IMR-90 (cell line): Measurements from ENCODE around the gene PTK6. TPM values are rescaled to one million over a fixed set of nuclear protein-coding genes. Genes with fewer than 3 reads are reported as not detected.

Source experiments
- ATAC-seq: fragments of 200-7000 bp; cut with Tn5 transposase; 2 replicates; pipeline ENCODE4 v1.9.1; 2020; ENCODE audit warnings: low read depth, mild to moderate bottlenecking, moderate library complexity
- BruUV-seq: library from RNA; stranded (reverse); fragments of 400-500 nt; replicated peaks from 2 replicates; lab custom pipeline; 2021; lab: Mats Ljungman, UMichigan
- CTCF ChIA-PET: fragments of 300-600 bp; formaldehyde crosslinking; extraction: SDS; loops from one replicate; lab custom pipeline; 2021; ENCODE audit warnings: antibody characterized with exemption; lab: Yijun Ruan, JAX
- POLR2A ChIA-PET: fragments of 300-600 bp; sonication (Branson Sonifier 250); formaldehyde crosslinking; loops from one replicate; lab custom pipeline; 2022; ENCODE audit warnings: antibody characterized with exemption; ENCODE audit not compliant: unreplicated experiment; lab: Charles Lee
- DNase-seq: peaks from one replicate; pipeline ENCODE4 v3.0.0; 2013
- H2AFZ ChIP-seq: replicated peaks from 2 replicates; pipeline ENCODE3; 2013; ENCODE audit warnings: low read length, mild to moderate bottlenecking; ENCODE audit not compliant: poor library complexity
- H2AK5ac ChIP-seq: 2 replicates; pipeline ENCODE4 v1.6.1; 2013; ENCODE audit warnings: low read depth, low read length, inconsistent platforms
- H2AK9ac ChIP-seq: replicated peaks from 2 replicates; pipeline ENCODE3; 2013; ENCODE audit warnings: mild to moderate bottlenecking, low read depth, low read length, moderate library complexity; ENCODE audit not compliant: poor library complexity
- H2BK120ac ChIP-seq: 2 replicates; pipeline ENCODE4 v1.6.1; 2013; ENCODE audit warnings: low read depth, low read length, inconsistent platforms
- H2BK15ac ChIP-seq: 3 replicates; pipeline ENCODE4 v1.6.1; 2013; ENCODE audit warnings: low read depth, low read length, inconsistent platforms
- H2BK20ac ChIP-seq: 2 replicates; pipeline ENCODE4 v1.6.1; 2013; ENCODE audit warnings: low read depth, mild to moderate bottlenecking, inconsistent platforms, low read length, moderate library complexity
- H2BK5ac ChIP-seq: 2 replicates; pipeline ENCODE4 v1.6.1; 2013; ENCODE audit warnings: mild to moderate bottlenecking, low read depth, low read length, inconsistent platforms; ENCODE audit not compliant: poor library complexity, severe bottlenecking
- H3K14ac ChIP-seq: replicated peaks from 2 replicates; pipeline ENCODE4 v1.6.1; 2013; ENCODE audit warnings: low read depth, low read length, inconsistent platforms
- H3K18ac ChIP-seq: 2 replicates; pipeline ENCODE4 v1.6.1; 2013; ENCODE audit warnings: low read depth, low read length, control low read depth
- H3K23ac ChIP-seq: 2 replicates; pipeline ENCODE4 v1.6.1; 2013; ENCODE audit warnings: low read depth, low read length, inconsistent platforms
- H3K27ac ChIP-seq: 2 replicates; pipeline ENCODE4 v1.5.1; 2013; ENCODE audit warnings: mild to moderate bottlenecking, control low read depth, low read length; ENCODE audit not compliant: insufficient read depth
- H3K27me3 ChIP-seq: 2 replicates; pipeline ENCODE4 v1.6.1; 2013; ENCODE audit warnings: low read length; ENCODE audit not compliant: control insufficient read depth, insufficient read depth
- H3K36me3 ChIP-seq: 2 replicates; pipeline ENCODE4 v1.6.1; 2013; ENCODE audit warnings: low read length, mixed read lengths; ENCODE audit not compliant: control insufficient read depth, insufficient read depth
- H3K4ac ChIP-seq: 2 replicates; pipeline ENCODE4 v1.6.1; 2013; ENCODE audit warnings: low read depth, low read length, inconsistent platforms
- H3K4me1 ChIP-seq: 2 replicates; pipeline ENCODE4 v1.6.1; 2013; ENCODE audit warnings: low read length, mixed read lengths; ENCODE audit not compliant: control insufficient read depth, insufficient read depth
- H3K4me2 ChIP-seq: 2 replicates; pipeline ENCODE4 v1.6.1; 2013; ENCODE audit warnings: low read depth, mild to moderate bottlenecking, control low read depth, low read length, moderate library complexity
- H3K4me3 ChIP-seq: 2 replicates; pipeline ENCODE4 v1.5.1; 2013; ENCODE audit warnings: low read depth, mild to moderate bottlenecking, control low read depth, low read length, moderate library complexity; ENCODE audit not compliant: insufficient read depth
- H3K56ac ChIP-seq: 2 replicates; pipeline ENCODE4 v1.6.1; 2013; ENCODE audit warnings: low read length, inconsistent platforms; ENCODE audit not compliant: insufficient read depth; ENCODE audit errors: extremely low read depth
- H3K79me1 ChIP-seq, 2 experiments: 2 replicates each; pipeline ENCODE4 v1.6.1; 2013; ENCODE audit warnings: low read length in 2 of 2, inconsistent platforms in 1 of 2, low read depth in 1 of 2
- H3K9ac ChIP-seq: 2 replicates; pipeline ENCODE4 v1.6.1; 2013; ENCODE audit warnings: low read depth, low read length, control low read depth
- H3K9me1 ChIP-seq: 2 replicates; pipeline ENCODE4 v1.6.1; 2013; ENCODE audit warnings: low read length, inconsistent platforms; ENCODE audit not compliant: insufficient read depth
- H3K9me3 ChIP-seq: 2 replicates; pipeline ENCODE4 v1.6.1; 2013; ENCODE audit warnings: low read length; ENCODE audit not compliant: control insufficient read depth, insufficient read depth
- H4K20me1 ChIP-seq: 2 replicates; pipeline ENCODE4 v1.6.1; 2013; ENCODE audit warnings: low read length, inconsistent platforms; ENCODE audit not compliant: insufficient read depth
- H4K5ac ChIP-seq: 2 replicates; pipeline ENCODE4 v1.6.1; 2013; ENCODE audit warnings: mild to moderate bottlenecking, low read depth, low read length, control low read depth
- H4K8ac ChIP-seq, 2 experiments: 2 replicates each; pipeline ENCODE4 v1.6.1; 2013; ENCODE audit warnings: low read depth in 2 of 2, low read length in 2 of 2, control low read depth in 1 of 2, inconsistent platforms in 1 of 2
- H4K91ac ChIP-seq: 2 replicates; pipeline ENCODE4 v1.6.1; 2013; ENCODE audit warnings: low read depth, low read length, inconsistent platforms; ENCODE audit not compliant: insufficient read depth
- BHLHE40 ChIP-seq: fragments of 150-350 bp; IDR thresholded peaks from 2 replicates; pipeline ENCODE4 v1.6.1; 2016; ENCODE audit warnings: mild to moderate bottlenecking, low read depth, low read length
- CEBPB ChIP-seq: IDR thresholded peaks from 2 replicates; pipeline ENCODE4 v1.6.1; 2012; ENCODE audit warnings: low read depth, low read length, improper control_type of control experiment
- CHD1 ChIP-seq: IDR thresholded peaks from 2 replicates; pipeline ENCODE4 v1.6.1; 2012; ENCODE audit warnings: low read depth, low read length, improper control_type of control experiment
- FOS ChIP-seq: fragments of 150-350 bp; IDR thresholded peaks from 2 replicates; pipeline ENCODE4 v1.6.1; 2016; ENCODE audit warnings: low read depth, low read length
- MAFK ChIP-seq: IDR thresholded peaks from 2 replicates; pipeline ENCODE4 v1.6.1; 2012; ENCODE audit warnings: low read depth, low read length, improper control_type of control experiment
- MAZ ChIP-seq: IDR thresholded peaks from 2 replicates; pipeline ENCODE4 v1.6.1; 2012; ENCODE audit warnings: low read depth, mild to moderate bottlenecking, low read length, improper control_type of control experiment, moderate library complexity, borderline replicate concordance
- MXI1 ChIP-seq: IDR thresholded peaks from 2 replicates; pipeline ENCODE4 v1.6.1; 2012; ENCODE audit warnings: low read depth, mild to moderate bottlenecking, low read length, moderate library complexity, borderline replicate concordance
- NFE2L2 ChIP-seq: fragments of 150-350 bp; IDR thresholded peaks from 2 replicates; pipeline ENCODE4 v1.6.1; 2016; ENCODE audit warnings: low read depth, mild to moderate bottlenecking, low read length
- POLR2A ChIP-seq: IDR thresholded peaks from 2 replicates; pipeline ENCODE4 v1.6.1; 2012; ENCODE audit warnings: mild to moderate bottlenecking, low read depth, low read length
- RAD21 ChIP-seq: IDR thresholded peaks from 2 replicates; pipeline ENCODE4 v1.6.1; 2012; ENCODE audit warnings: low read length, improper control_type of control experiment
- RCOR1 ChIP-seq: IDR thresholded peaks from 2 replicates; pipeline ENCODE4 v1.6.1; 2012; ENCODE audit warnings: mild to moderate bottlenecking, low read length, improper control_type of control experiment; ENCODE audit not compliant: insufficient replicate concordance
- RFX5 ChIP-seq: IDR thresholded peaks from 2 replicates; pipeline ENCODE4 v1.8.0; 2012; ENCODE audit warnings: low read depth, mild to moderate bottlenecking, low read length, moderate library complexity
- SMC3 ChIP-seq: fragments of 150-350 bp; IDR thresholded peaks from 2 replicates; pipeline ENCODE4 v1.6.1; 2016; ENCODE audit warnings: low read depth, mild to moderate bottlenecking, antibody characterized with exemption, low read length, moderate library complexity
- WGBS, 2 experiments: methylation state at CpG; one replicate each; pipeline versions ENCODE4 v1.1.5 to v1.1.7; 2013; ENCODE audit warnings: missing lambda C conversion rate in 2 of 2; ENCODE audit not compliant: insufficient read length in 1 of 2; ENCODE audit errors: extremely low coverage in 2 of 2; 5-methylcytosine and 5-hydroxymethylcytosine counted together
- dilution Hi-C: fragments of 300-500 bp; cut with HindIII; formaldehyde crosslinking; loops from one replicate; pipeline ENCODE4 v1.14.3; 2018; ENCODE audit warnings: low sequenced_read_pairs; ENCODE audit not compliant: unreplicated experiment
- in situ Hi-C: fragments of 300-500 bp; cut with MboI; formaldehyde crosslinking; loops from 3 replicates; pipeline ENCODE4 v1.14.3; 2019; ENCODE audit warnings: low sequenced_read_pairs, inconsistent platforms, mixed read lengths
- intact Hi-C: fragments of 100-400 bp; cut with micrococcal nuclease; formaldehyde crosslinking; loops from 2 replicates; pipeline ENCODE4 v1.10.0; 2022
- polyA plus RNA-seq, 3 experiments: library from polyadenylated mRNA; depleted of rRNA; stranded (reverse); fragments of >200 nt; gene quantifications; 2 replicates each; pipeline ENCODE4 v1.2.3, GENCODE V29; 2012; ENCODE audit warnings: low replicate concordance in 1 of 3
- total RNA-seq: library from RNA; depleted of rRNA; stranded (reverse); fragments of >200 nt; gene quantifications from 2 replicates; pipeline ENCODE4 v1.2.3, GENCODE V29; 2012
- TF ChIP-seq, protein P1 (sequence below): fragments of 150-350 bp; IDR thresholded peaks from 2 replicates; pipeline ENCODE4 v1.6.1; 2016; ENCODE audit warnings: low read depth, mild to moderate bottlenecking, low read length, moderate library complexity, borderline replicate concordance
- TF ChIP-seq, protein P2 (sequence below): fragments of 150-350 bp; IDR thresholded peaks from 2 replicates; pipeline ENCODE4 v1.6.1; 2017; ENCODE audit warnings: mild to moderate bottlenecking, antibody characterized with exemption, low read length, low read depth
- TF ChIP-seq, protein P3 (sequence below): conservative IDR thresholded peaks from 2 replicates; pipeline ENCODE4 v1.5.1; 2012; ENCODE audit warnings: mild to moderate bottlenecking, low read depth, low read length, improper control_type of control experiment

Gene PTK6
- total and polyA plus RNA-seq, 2 of the 4 experiments (the other 2 are of a cell fraction) = not detected

DNA sequence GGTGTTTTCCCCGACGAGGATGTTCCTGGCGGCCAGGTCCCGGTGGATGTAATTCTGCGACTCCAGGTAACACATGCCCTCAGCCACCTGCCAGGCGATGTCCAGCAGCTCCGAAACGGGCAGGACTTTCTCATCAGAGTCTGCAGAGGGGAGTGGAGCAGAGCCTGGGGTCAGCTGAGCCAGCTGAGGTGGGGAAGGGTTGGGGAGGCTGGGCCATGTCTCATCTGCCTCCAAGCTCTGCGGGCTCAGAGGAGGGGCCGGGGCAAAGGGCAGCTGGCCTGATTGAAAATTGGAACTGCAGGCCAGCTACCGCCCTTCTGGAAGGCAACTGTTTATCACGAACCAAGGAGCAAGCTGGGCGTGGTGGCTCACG lies 6.4 kb downstream of the PTK6 start:
- CTCF ChIA-PET = no interaction called here
- 20% methylated on average over 1 of the region's 14 CpGs; no CpG with 5 or more reads in 1 of the 2 experiments for WGBS, 2 experiments
- no peak overlapping the region for H2BK120ac ChIP-seq
- no peaks in the 10 kb centered on the region for H3K36me3 ChIP-seq
- BruUV-seq = no TSS peak
- no peaks in the 10 kb centered on the region for H3K9me1 ChIP-seq
- H4K20me1 ChIP-seq = no peaks in the 10 kb centered on the region
- intact Hi-C loops = loop anchor here (10.0 kb wide), 1 partner anchor 124 kb away; the partner anchor contains the start of genes RTEL1 and STMN3
- H2AFZ ChIP-seq = peak overlapping the region; percentile 32
- H3K79me1 ChIP-seq = no peaks in the 10 kb centered on the region
- no peak overlapping the region for H2AK9ac ChIP-seq
- no peak overlapping the region for H3K4me3 ChIP-seq
- no peak overlapping the region for H3K18ac ChIP-seq
- no peak overlapping the region for H3K56ac ChIP-seq
- DNase-seq (no peak), ATAC-seq (no peak)
- dilution Hi-C loops = no loop called here
- no peak overlapping the region for H2AK5ac ChIP-seq
- no peak overlapping the region for H3K14ac ChIP-seq
- no peak overlapping the region for H2BK5ac ChIP-seq
- no peak overlapping the region for H4K5ac ChIP-seq
- H3K27ac ChIP-seq = no peak overlapping the region
- POLR2A ChIA-PET = no interaction called here
- no peak overlapping the region for H3K9ac ChIP-seq
- no peak overlapping the region for H2BK15ac ChIP-seq
- no peak overlapping the region for H4K91ac ChIP-seq
- in situ Hi-C loops = loop anchor here (10.0 kb wide), 2 partner anchors 334 to 444 kb away; partner anchors contain the start of genes ABHD16B, SAMD10 and TPD52L2
- H3K9me3 ChIP-seq = no peaks in the 10 kb centered on the region
- H3K4me2 ChIP-seq = no peak overlapping the region
- H4K8ac ChIP-seq = no peak overlapping the region
- H2BK20ac ChIP-seq = no peak overlapping the region
- TF ChIP-seq FOS (no peak), POLR2A (no peak), MAFK (no peak), RFX5 (no peak), CEBPB (no peak), NFE2L2 (no peak), MXI1 (no peak), MAZ (no peak), RCOR1 (no peak), SMC3 (no peak), BHLHE40 (no peak), RAD21 (no peak), CHD1 (no peak)
- TF ChIP-seq, protein P1, sequence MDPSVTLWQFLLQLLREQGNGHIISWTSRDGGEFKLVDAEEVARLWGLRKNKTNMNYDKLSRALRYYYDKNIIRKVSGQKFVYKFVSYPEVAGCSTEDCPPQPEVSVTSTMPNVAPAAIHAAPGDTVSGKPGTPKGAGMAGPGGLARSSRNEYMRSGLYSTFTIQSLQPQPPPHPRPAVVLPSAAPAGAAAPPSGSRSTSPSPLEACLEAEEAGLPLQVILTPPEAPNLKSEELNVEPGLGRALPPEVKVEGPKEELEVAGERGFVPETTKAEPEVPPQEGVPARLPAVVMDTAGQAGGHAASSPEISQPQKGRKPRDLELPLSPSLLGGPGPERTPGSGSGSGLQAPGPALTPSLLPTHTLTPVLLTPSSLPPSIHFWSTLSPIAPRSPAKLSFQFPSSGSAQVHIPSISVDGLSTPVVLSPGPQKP = no peak
- TF ChIP-seq, protein P2, sequence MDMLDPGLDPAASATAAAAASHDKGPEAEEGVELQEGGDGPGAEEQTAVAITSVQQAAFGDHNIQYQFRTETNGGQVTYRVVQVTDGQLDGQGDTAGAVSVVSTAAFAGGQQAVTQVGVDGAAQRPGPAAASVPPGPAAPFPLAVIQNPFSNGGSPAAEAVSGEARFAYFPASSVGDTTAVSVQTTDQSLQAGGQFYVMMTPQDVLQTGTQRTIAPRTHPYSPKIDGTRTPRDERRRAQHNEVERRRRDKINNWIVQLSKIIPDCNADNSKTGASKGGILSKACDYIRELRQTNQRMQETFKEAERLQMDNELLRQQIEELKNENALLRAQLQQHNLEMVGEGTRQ = no peak
- TF ChIP-seq, protein P3, sequence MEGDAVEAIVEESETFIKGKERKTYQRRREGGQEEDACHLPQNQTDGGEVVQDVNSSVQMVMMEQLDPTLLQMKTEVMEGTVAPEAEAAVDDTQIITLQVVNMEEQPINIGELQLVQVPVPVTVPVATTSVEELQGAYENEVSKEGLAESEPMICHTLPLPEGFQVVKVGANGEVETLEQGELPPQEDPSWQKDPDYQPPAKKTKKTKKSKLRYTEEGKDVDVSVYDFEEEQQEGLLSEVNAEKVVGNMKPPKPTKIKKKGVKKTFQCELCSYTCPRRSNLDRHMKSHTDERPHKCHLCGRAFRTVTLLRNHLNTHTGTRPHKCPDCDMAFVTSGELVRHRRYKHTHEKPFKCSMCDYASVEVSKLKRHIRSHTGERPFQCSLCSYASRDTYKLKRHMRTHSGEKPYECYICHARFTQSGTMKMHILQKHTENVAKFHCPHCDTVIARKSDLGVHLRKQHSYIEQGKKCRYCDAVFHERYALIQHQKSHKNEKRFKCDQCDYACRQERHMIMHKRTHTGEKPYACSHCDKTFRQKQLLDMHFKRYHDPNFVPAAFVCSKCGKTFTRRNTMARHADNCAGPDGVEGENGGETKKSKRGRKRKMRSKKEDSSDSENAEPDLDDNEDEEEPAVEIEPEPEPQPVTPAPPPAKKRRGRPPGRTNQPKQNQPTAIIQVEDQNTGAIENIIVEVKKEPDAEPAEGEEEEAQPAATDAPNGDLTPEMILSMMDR = no peak
- H3K23ac ChIP-seq = no peak overlapping the region
- no peaks in the 10 kb centered on the region for H3K4me1 ChIP-seq
- H3K27me3 ChIP-seq = peaks cover 4% of the 10 kb centered on the region; the same call in 1 of the 2 replicates
- no peak overlapping the region for H3K4ac ChIP-seq
